ENCODE results near the gene JAM3. TPM values are rescaled to one million over a fixed set of nuclear protein-coding genes. Genes with fewer than 3 reads are reported as not detected.

The JAM3 gene
- total and polyA plus RNA-seq, 2 of the 4 experiments (the other 2 are of a cell fraction), result 38.0 to 71.5 TPM

DNA sequence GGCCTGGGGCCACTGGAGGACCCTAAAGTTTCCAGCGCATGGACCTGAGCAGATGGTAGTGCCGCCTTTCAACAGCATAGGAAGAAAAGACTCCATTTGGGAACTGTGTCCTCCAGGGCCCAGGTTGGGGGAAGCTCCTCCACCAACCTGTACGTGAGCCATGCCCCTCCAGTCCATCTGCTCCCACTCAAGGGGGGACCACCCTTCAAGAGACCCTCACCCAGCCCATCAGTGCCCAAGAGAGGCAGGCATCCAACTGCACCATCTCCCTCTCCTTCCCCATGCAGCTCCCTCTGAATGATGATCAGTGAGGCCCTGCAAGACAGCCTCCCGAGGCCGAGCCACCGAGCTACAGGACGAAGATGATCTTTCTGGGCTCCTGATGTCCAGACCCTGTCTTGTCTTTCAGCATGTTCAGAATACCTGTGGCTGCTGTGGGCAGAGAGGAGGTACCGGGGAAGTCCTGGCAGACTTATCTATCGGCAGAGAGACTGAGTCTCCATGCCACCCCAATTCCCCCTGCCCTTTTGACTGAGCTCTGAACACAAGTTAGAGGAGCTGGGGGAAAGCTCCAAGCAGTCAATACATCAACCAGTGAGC, 25.0 kb upstream of the JAM3 start (continued):
- TF ChIP-seq FOS (IDR thresholded peaks at IDR 0.05; ENCODE audit: low read depth, low read length) (no peak), MAFK (IDR thresholded peaks at IDR 0.05; ENCODE audit: low read depth, low read length) (no peak), RFX5 (IDR thresholded peaks at IDR 0.05; ENCODE audit: low read depth, low read length) (no peak), CEBPB (IDR thresholded peaks at IDR 0.05; ENCODE audit: low read depth, low read length) (no peak), MAZ (IDR thresholded peaks at IDR 0.05; ENCODE audit: borderline replicate concordance, low read depth, low read length) (no peak)
- TF ChIP-seq, protein P1, sequence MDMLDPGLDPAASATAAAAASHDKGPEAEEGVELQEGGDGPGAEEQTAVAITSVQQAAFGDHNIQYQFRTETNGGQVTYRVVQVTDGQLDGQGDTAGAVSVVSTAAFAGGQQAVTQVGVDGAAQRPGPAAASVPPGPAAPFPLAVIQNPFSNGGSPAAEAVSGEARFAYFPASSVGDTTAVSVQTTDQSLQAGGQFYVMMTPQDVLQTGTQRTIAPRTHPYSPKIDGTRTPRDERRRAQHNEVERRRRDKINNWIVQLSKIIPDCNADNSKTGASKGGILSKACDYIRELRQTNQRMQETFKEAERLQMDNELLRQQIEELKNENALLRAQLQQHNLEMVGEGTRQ (IDR thresholded peaks at IDR 0.05; ENCODE audit: low read depth, low read length), result no peak
